ENCODE data around the gene CD276. TPM values are rescaled to one million over a fixed set of nuclear protein-coding genes. Genes with fewer than 3 reads are reported as not detected.

CD276 gene
- total RNA-seq, 4 donors from 2014 or later, result 42.6 to 93.3 (median 70.9) TPM

- WGBS, 2 donors, result 73 to 84% methylated on average over 4 of the region's 4 CpGs
Measured at GRCh38 chr15:73750438-73750837, 66.3 kb downstream of the CD276 start.

GRCh38 chr15:73750951-73751350 is 66.8 kb downstream of the CD276 start:
- no peaks in the 10 kb centered on the region for H3K9me3 ChIP-seq
- no peak overlapping the region for H3K4me3 ChIP-seq
- no peak overlapping the region for H3K27ac ChIP-seq
- H3K4me1 ChIP-seq, result peaks cover 0 to 29% (median 8%) of the 10 kb centered on the region in 4 donors
- TF ChIP-seq POLR2A (IDR thresholded peaks at IDR 0.05) (no peak), CTCF (IDR thresholded peaks at IDR 0.05) (no peak), EP300 (IDR thresholded peaks at IDR 0.05) (no peak)
- WGBS, 2 donors, result 84 to 90% methylated on average over 16 to 20 of the region's 20 CpGs
- peaks cover 0 to 21% of the 10 kb centered on the region in 2 donors for H3K27me3 ChIP-seq
- no peaks in the 10 kb centered on the region for H3K36me3 ChIP-seq
- no peak for DNase-seq (ENCODE audit: low spot score in 2 of 2)

More at GRCh38 chr15:73750438-73750837, 66.3 kb downstream of the CD276 start:
- Histone ChIP-seq H3K9me3 (no peaks in the 10 kb centered on the region), H3K36me3 (no peaks in the 10 kb centered on the region), H3K4me1 (peaks cover 0 to 29% (median 8%) of the 10 kb centered on the region in 4 donors), H3K27ac (no peak overlapping the region), H3K4me3 (no peak overlapping the region), H3K27me3 (peaks cover 0 to 21% of the 10 kb centered on the region in 2 donors)
- no peak for DNase-seq (ENCODE audit: low spot score in 2 of 2)
- no peak for TF ChIP-seq CTCF (IDR thresholded peaks at IDR 0.05)
- no peak for TF ChIP-seq POLR2A (IDR thresholded peaks at IDR 0.05)
- no peak for TF ChIP-seq EP300 (IDR thresholded peaks at IDR 0.05)

GRCh38 chr15:73751511-73751898 is 67.3 kb downstream of the CD276 start:
- TF ChIP-seq POLR2A (IDR thresholded peaks at IDR 0.05) (no peak), EP300 (IDR thresholded peaks at IDR 0.05) (no peak), CTCF (IDR thresholded peaks at IDR 0.05) (no peak)
- 11 to 12% methylated on average over 4 to 6 of the region's 9 CpGs for WGBS, 2 donors
- H3K27me3 ChIP-seq, result peaks cover 0 to 24% of the 10 kb centered on the region in 2 donors

GRCh38 chr15:73751899-73752805 is 68.0 kb downstream of the CD276 start:
- H3K4me3 ChIP-seq, result peak overlapping the region; percentile 40 to 61 (median 50)
- TF ChIP-seq POLR2A (IDR thresholded peaks at IDR 0.05) (no peak), CTCF (IDR thresholded peaks at IDR 0.05) (no peak), EP300 (IDR thresholded peaks at IDR 0.05) (no peak)
- DNase-seq (ENCODE audit: low spot score in 2 of 2), result no peak
- WGBS, 2 donors, result 1% methylated on average over 26 to 35 of the region's 79 CpGs
- peaks cover 0 to 30% of the 10 kb centered on the region in 2 donors for H3K27me3 ChIP-seq
- no peaks in the 10 kb centered on the region for H3K36me3 ChIP-seq
- H3K27ac ChIP-seq, result peak overlapping the region in 1 of 4 donors; percentile 62
- H3K4me1 ChIP-seq, result peaks cover 0 to 23% (median 8%) of the 10 kb centered on the region in 4 donors
- H3K9me3 ChIP-seq, result no peaks in the 10 kb centered on the region

More at GRCh38 chr15:73751511-73751898, 67.3 kb downstream of the CD276 start:
- Histone ChIP-seq H3K4me1 (peaks cover 0 to 29% (median 8%) of the 10 kb centered on the region in 4 donors), H3K9me3 (no peaks in the 10 kb centered on the region), H3K4me3 (peak overlapping the region in 3 of 4 donors; percentile 44 to 61 (median 57)), H3K36me3 (no peaks in the 10 kb centered on the region), H3K27ac (no peak overlapping the region)
- DNase-seq (ENCODE audit: low spot score in 2 of 2), result no peak

GRCh38 chr15:73752806-73753193 is 68.6 kb downstream of the CD276 start:
- 0 to 1% methylated on average over 21 of the region's 56 CpGs for WGBS, 2 donors
- no peak for TF ChIP-seq CTCF (IDR thresholded peaks at IDR 0.05)
- no peak for TF ChIP-seq POLR2A (IDR thresholded peaks at IDR 0.05)
- TF ChIP-seq EP300 (IDR thresholded peaks at IDR 0.05), result no peak
- Histone ChIP-seq H3K4me1 (peaks cover 0 to 21% (median 8%) of the 10 kb centered on the region in 4 donors), H3K4me3 (peak overlapping the region; percentile 40 to 61 (median 50)), H3K9me3 (no peaks in the 10 kb centered on the region), H3K27ac (peak overlapping the region in 1 of 4 donors; percentile 62), H3K36me3 (no peaks in the 10 kb centered on the region), H3K27me3 (peaks cover 0 to 37% of the 10 kb centered on the region in 2 donors)
- no peak for DNase-seq (ENCODE audit: low spot score in 2 of 2)
